H1 (cell line): ENCODE measurements around the gene DENND1A. TPM values are rescaled to one million over a fixed set of nuclear protein-coding genes. Genes with fewer than 3 reads are reported as not detected.

Experiments
- CTCF ChIA-PET: fragments of 300-600 bp; sonication (Branson Sonifier 250); formaldehyde crosslinking; loops from one replicate; lab custom pipeline; 2021; ENCODE audit not compliant: partially characterized antibody; lab: Charles Lee
- POLR2A ChIA-PET: fragments of 300-600 bp; sonication (Branson Sonifier 250); formaldehyde crosslinking; loops from one replicate; lab custom pipeline; 2021; ENCODE audit warnings: inconsistent platforms; ENCODE audit not compliant: partially characterized antibody; lab: Charles Lee
- DNase-seq, 2 experiments: peaks; one replicate each; pipeline versions ENCODE4 v3.0.0 to v3.0.0-alpha.2; 2010 to 2022; ENCODE audit warnings: low spot score in 2 of 2, low read depth in 1 of 2, mixed read lengths in 1 of 2
- FAIRE-seq: peaks from 2 replicates; lab custom pipeline; 2011; peaks lifted over from hg19 to GRCh38; lab: Jason Lieb, UNC
- H2AFZ ChIP-seq: 2 replicates; pipeline ENCODE4 v1.8.1; 2012; ENCODE audit warnings: low read length, inconsistent platforms
- H2AK5ac ChIP-seq: 2 replicates; pipeline ENCODE4 v1.6.1; 2013; ENCODE audit warnings: low read depth, low read length
- H2BK120ac ChIP-seq: replicated peaks from 2 replicates; pipeline ENCODE3; 2013; ENCODE audit warnings: low read depth, low read length, inconsistent platforms
- H2BK12ac ChIP-seq: 2 replicates; pipeline ENCODE4 v1.6.1; 2013; ENCODE audit warnings: low read depth, low read length
- H2BK15ac ChIP-seq: 2 replicates; pipeline ENCODE4 v1.6.1; 2013; ENCODE audit warnings: low read length
- H2BK20ac ChIP-seq: 2 replicates; pipeline ENCODE4 v1.6.1; 2013; ENCODE audit warnings: low read length
- H2BK5ac ChIP-seq: 2 replicates; pipeline ENCODE4 v1.6.1; 2013; ENCODE audit warnings: low read depth, low read length
- H3K14ac ChIP-seq: 2 replicates; pipeline ENCODE4 v1.6.1; 2013; ENCODE audit warnings: inconsistent platforms; ENCODE audit not compliant: insufficient read length
- H3K18ac ChIP-seq: 2 replicates; pipeline ENCODE4 v1.6.1; 2013; ENCODE audit warnings: low read length; ENCODE audit errors: extremely low read depth
- H3K23ac ChIP-seq: 2 replicates; pipeline ENCODE4 v1.6.1; 2013; ENCODE audit warnings: inconsistent platforms; ENCODE audit not compliant: insufficient read length
- H3K23me2 ChIP-seq: 2 replicates; pipeline ENCODE4 v1.6.1; 2013; ENCODE audit warnings: low read depth, low read length
- H3K27ac ChIP-seq: 2 replicates; pipeline ENCODE4 v1.6.1; 2011; ENCODE audit warnings: low read depth, low read length, inconsistent platforms
- H3K27me3 ChIP-seq, 4 experiments: replicated peaks in 1 of 4; 1 replicate in 1 of 4; 2 replicates in 3 of 4; pipeline versions ENCODE4 v1.6.1 to v1.8.1; 2011 to 2013; ENCODE audit warnings: low read length in 3 of 4, mild to moderate bottlenecking in 3 of 4, inconsistent platforms in 2 of 4, mixed read lengths in 2 of 4, moderate library complexity in 1 of 4; ENCODE audit not compliant: control insufficient read depth in 3 of 4, insufficient read depth in 3 of 4; ENCODE audit errors: extremely low read depth in 1 of 4
- H3K36me3 ChIP-seq, 4 experiments: 2 replicates each; pipeline versions ENCODE4 v1.6.1 to v1.8.1; 2011 to 2013; ENCODE audit warnings: mild to moderate bottlenecking in 4 of 4, low read length in 3 of 4, moderate library complexity in 2 of 4, control low read depth in 1 of 4, inconsistent platforms in 1 of 4; ENCODE audit not compliant: insufficient read depth in 4 of 4, control insufficient read depth in 2 of 4
- H3K4ac ChIP-seq: replicated peaks from 2 replicates; pipeline ENCODE3; 2013; ENCODE audit warnings: low read length, low read depth, mixed read lengths, inconsistent platforms; ENCODE audit not compliant: insufficient read length
- H3K4me1 ChIP-seq, 4 experiments: replicated peaks in 1 of 4; 1 replicate in 1 of 4; 2 replicates in 3 of 4; pipeline versions ENCODE4 v1.6.1 to v1.8.1; 2011 to 2013; ENCODE audit warnings: low read length in 3 of 4, inconsistent platforms in 2 of 4, mixed read lengths in 1 of 4; ENCODE audit not compliant: insufficient read depth in 4 of 4, control insufficient read depth in 3 of 4
- H3K4me2 ChIP-seq, 2 experiments: 2 replicates each; pipeline versions ENCODE4 v1.6.1 to v1.8.1; 2011 to 2013; ENCODE audit warnings: low read depth in 2 of 2, low read length in 2 of 2, control low read depth in 1 of 2, inconsistent platforms in 1 of 2, mild to moderate bottlenecking in 1 of 2; ENCODE audit not compliant: insufficient read depth in 1 of 2
- H3K4me3 ChIP-seq, 4 experiments: fragments of 200-600, 300-600 bp in 1 of 4; sonication (generic), shearing (Covaris generic), sonication (Bioruptor Twin) in 1 of 4; 2 replicates each; pipeline versions ENCODE4 v1.5.1 to v1.8.1; 2011 to 2016; ENCODE audit warnings: low read length in 4 of 4, low read depth in 3 of 4, control low read depth in 2 of 4, inconsistent platforms in 2 of 4, mild to moderate bottlenecking in 2 of 4, mixed read lengths in 1 of 4, moderate library complexity in 1 of 4; ENCODE audit not compliant: insufficient read depth in 2 of 4; ENCODE audit errors: extremely low read depth in 1 of 4
- H3K56ac ChIP-seq: replicated peaks from 2 replicates; pipeline ENCODE3; 2013; ENCODE audit warnings: low read depth, mild to moderate bottlenecking, mixed read lengths, low read length, inconsistent platforms; ENCODE audit not compliant: insufficient read length
- H3K79me1 ChIP-seq: 2 replicates; pipeline ENCODE4 v1.6.1; 2013; ENCODE audit warnings: low read depth, low read length, control low read depth
- H3K79me2 ChIP-seq, 2 experiments: 2 replicates each; pipeline versions ENCODE4 v1.6.1 to v1.8.1; 2012 to 2013; ENCODE audit warnings: low read length in 2 of 2, mild to moderate bottlenecking in 2 of 2, inconsistent platforms in 1 of 2; ENCODE audit not compliant: insufficient read depth in 2 of 2, control insufficient read depth in 1 of 2
- H3K9ac ChIP-seq, 4 experiments: replicated peaks in 1 of 4; 1 replicate in 1 of 4; 2 replicates in 3 of 4; pipeline versions ENCODE4 v1.6.1 to v1.8.1; 2011 to 2013; ENCODE audit warnings: low read depth in 3 of 4, low read length in 3 of 4, control low read depth in 2 of 4, mild to moderate bottlenecking in 2 of 4, moderate library complexity in 2 of 4, inconsistent platforms in 1 of 4; ENCODE audit errors: extremely low read depth in 1 of 4
- H3K9me3 ChIP-seq, 2 experiments: 2 replicates each; pipeline versions ENCODE4 v1.6.1 to v1.8.1; 2012 to 2013; ENCODE audit warnings: mild to moderate bottlenecking in 2 of 2, moderate library complexity in 2 of 2, control low read depth in 1 of 2, inconsistent platforms in 1 of 2, low read depth in 1 of 2, low read length in 1 of 2, mixed read lengths in 1 of 2; ENCODE audit not compliant: insufficient read depth in 2 of 2
- H4K20me1 ChIP-seq, 2 experiments: replicated peaks in 1 of 2; 2 replicates each; pipeline versions ENCODE3 to v1.8.1; 2011 to 2013; ENCODE audit warnings: inconsistent platforms in 2 of 2, low read length in 2 of 2, mild to moderate bottlenecking in 1 of 2; ENCODE audit not compliant: insufficient read depth in 2 of 2, control insufficient read depth in 1 of 2
- H4K5ac ChIP-seq: 2 replicates; pipeline ENCODE4 v1.6.1; 2013; ENCODE audit warnings: low read length, low read depth, mixed read lengths, inconsistent platforms; ENCODE audit not compliant: insufficient read length
- H4K8ac ChIP-seq: 2 replicates; pipeline ENCODE4 v1.8.0; 2013; ENCODE audit warnings: mild to moderate bottlenecking, moderate library complexity, low read length, inconsistent platforms; ENCODE audit not compliant: insufficient read depth; ENCODE audit errors: extremely low read depth
- H4K91ac ChIP-seq: replicated peaks from 2 replicates; pipeline ENCODE3; 2013; ENCODE audit warnings: low read length, mixed read lengths, inconsistent platforms; ENCODE audit not compliant: insufficient read length
- CBX5 ChIP-seq: fragments of 300-800, 300-1000 bp; sonication (generic); IDR thresholded peaks from 2 replicates; pipeline ENCODE4 v1.7.1; 2016; ENCODE audit warnings: antibody characterized with exemption, low read length, low read depth
- CHD2 ChIP-seq: IDR thresholded peaks from 2 replicates; pipeline ENCODE4 v1.6.1; 2012; ENCODE audit warnings: low read length, improper control_type of control experiment
- E2F6 ChIP-seq: IDR thresholded peaks from 2 replicates; pipeline ENCODE4 v1.6.1; 2012; ENCODE audit warnings: inconsistent platforms
- KDM5A ChIP-seq: fragments of 200-600 bp; IDR thresholded peaks from 2 replicates; pipeline ENCODE4 v1.7.1; 2012; ENCODE audit warnings: mild to moderate bottlenecking, low read length, inconsistent platforms, mixed read lengths
- RFX5 ChIP-seq: IDR thresholded peaks from 2 replicates; pipeline ENCODE4 v1.6.1; 2011; ENCODE audit warnings: low read depth, low read length, improper control_type of control experiment, borderline replicate concordance
- SUZ12 ChIP-seq: fragments of 200-600 bp; sonication (generic); IDR thresholded peaks from 2 replicates; pipeline ENCODE4 v1.6.1; 2012; ENCODE audit warnings: mild to moderate bottlenecking, inconsistent platforms, low read length, moderate library complexity, mixed read lengths
- WGBS, 2 experiments: shearing (Covaris generic) in 1 of 2; methylation state at CpG; one replicate each; pipeline versions ENCODE4 v1.1.6 to v1.1.7; 2013 to 2015; ENCODE audit warnings: low lambda C conversion rate in 2 of 2, mixed read lengths in 2 of 2, inconsistent platforms in 1 of 2, low coverage in 1 of 2, missing lambda C conversion rate in 1 of 2; ENCODE audit not compliant: insufficient replicate concordance in 2 of 2, insufficient coverage in 1 of 2, insufficient read length in 1 of 2; ENCODE audit errors: extremely low coverage in 1 of 2, missing lambda C conversion rate in 1 of 2; 5-methylcytosine and 5-hydroxymethylcytosine counted together
- polyA plus RNA-seq, 7 experiments: library from polyadenylated mRNA; depleted of rRNA in 3 of 7; stranded (reverse) in 5 of 7; unstranded in 2 of 7; fragments of >200 nt in 5 of 7; fragments of 200-250 nt in 2 of 7; gene quantifications; 1 replicate in 5 of 7; 2 replicates in 1 of 7; 4 replicates in 1 of 7; pipeline versions ENCODE4 v1.2.1 to v1.2.3, GENCODE V29; 2011 to 2013; ENCODE audit warnings: missing spikeins in 2 of 7, mixed read lengths in 2 of 7
- total RNA-seq: library from RNA; stranded (reverse); fragmentation: NEBNext Ultra II Directional; extraction: Animal tissue kit (Norgen Biotek cat#: 25700); gene quantifications from 2 replicates; pipeline ENCODE4 v1.2.1, GENCODE V29; 2021

Gene DENND1A
- total and polyA plus RNA-seq, 2 of the 8 experiments (the other 6 are each of a cell fraction or from before 2014, with no cell fraction given), result 24.1 to 26.4 TPM

GRCh38 chr9:123341816-123342215 is 588.1 kb downstream of the DENND1A start:
- Histone ChIP-seq H3K4me2 (no peak overlapping the region), H3K18ac (no peak overlapping the region; the same call in 1 of the 2 replicates), H3K79me2 (no peaks in the 10 kb centered on the region), H2BK12ac (no peak overlapping the region), H3K23me2 (peaks cover 2% of the 10 kb centered on the region; the same call in 1 of the 2 replicates), H2AK5ac (no peak overlapping the region), H2BK20ac (no peak overlapping the region), H2BK15ac (no peak overlapping the region), H4K8ac (no peak overlapping the region), H3K36me3 (no peaks in the 10 kb centered on the region), H3K27me3 (no peaks in the 10 kb centered on the region), H3K14ac (no peak overlapping the region), H3K23ac (no peak overlapping the region), H4K5ac (no peak overlapping the region), H3K27ac (no peak overlapping the region), H3K4ac (no peak overlapping the region), H2BK120ac (no peak overlapping the region), H2BK5ac (no peak overlapping the region), H3K9me3 (no peaks in the 10 kb centered on the region), H4K20me1 (peaks cover 0 to 1% of the 10 kb centered on the region in 2 experiments), H2AFZ (no peak overlapping the region), H3K9ac (no peak overlapping the region), H3K4me1 (peaks cover 0 to 13% (median 3%) of the 10 kb centered on the region in 4 experiments; a peak in 6 of 7 replicates), H3K56ac (no peak overlapping the region), H4K91ac (no peak overlapping the region), H3K4me3 (no peak overlapping the region), H3K79me1 (no peaks in the 10 kb centered on the region)
- ChIA-PET CTCF (interaction anchor here (0.8 to 2.1 kb wide), 2 partner anchors 8 to 506 kb away, joined by 3 to 20 read pairs; no protein-coding TSS in a partner anchor), POLR2A (no interaction called here)
- no peak for DNase-seq
- 85% methylated on average over 6 of the region's 6 CpGs; no CpG with 5 or more reads in 1 of the 2 experiments for WGBS, 2 experiments
- FAIRE-seq, result no peak
- TF ChIP-seq CHD2, result no peak
- no peak for TF ChIP-seq KDM5A
- TF ChIP-seq SUZ12, result no peak
- TF ChIP-seq CBX5, result no peak
- no peak for TF ChIP-seq RFX5
- TF ChIP-seq E2F6, result no peak
